Heart left ventricle (tissue), 13 donors: ENCODE measurements around the gene STAU1.

Source experiments
- POLR2A ChIP-seq, 2 donors: fragments of 450-650 bp; IDR thresholded peaks; one replicate each; pipeline ENCODE4 v1.6.1; 2017; ENCODE audit warnings: antibody characterized with exemption in 2 of 2, mild to moderate bottlenecking in 2 of 2, moderate library complexity in 2 of 2
- TF ChIP-seq, protein P1 (sequence below), 12 donors: fragments of 200-600 bp; sonication (generic) in 4 of 12; IDR thresholded peaks; one replicate each; pipeline versions ENCODE4 v1.5.0 to v1.8.0; 2018 to 2022; ENCODE audit warnings: antibody characterized with exemption in 12 of 12, mild to moderate bottlenecking in 5 of 12
- donor health status: ischemic (EF 13 %, LVEDD 7.1; RV severe dilation, severe dysfunction).
- donor health status: DM: no; HTN: yes; CAD: no.
- donor health status: DM: no; HTN: no; CAD: no.
- donor health status: ischemic (EF 25% LVEDD 6.9; RV normal size, moderate dysfunction).
- donor health status: ischemic (EF 25% LVEDD 5.7; RV mildly dilated, moderate dysfunction).
- donor health status: ischemic (EF 35%, LVEDD 5.7; RV mildly dilated, moderate dysfunction).
- donor health status: nonischemic (EF 11% LVEDD 7.7; RV severe dilation, severe dysfunction).
- donor health status: DM: yes; HTN: yes; CAD: no.
- donor health status: PGD.
- donor health status: ischemic (EF 29% LVEDD 5.4; RV normal size, mild dysfunction).
- donor health status: nonischemic (EF 23%, LVEDD 6.1; RV moderate dilation, normal function).

DNA sequence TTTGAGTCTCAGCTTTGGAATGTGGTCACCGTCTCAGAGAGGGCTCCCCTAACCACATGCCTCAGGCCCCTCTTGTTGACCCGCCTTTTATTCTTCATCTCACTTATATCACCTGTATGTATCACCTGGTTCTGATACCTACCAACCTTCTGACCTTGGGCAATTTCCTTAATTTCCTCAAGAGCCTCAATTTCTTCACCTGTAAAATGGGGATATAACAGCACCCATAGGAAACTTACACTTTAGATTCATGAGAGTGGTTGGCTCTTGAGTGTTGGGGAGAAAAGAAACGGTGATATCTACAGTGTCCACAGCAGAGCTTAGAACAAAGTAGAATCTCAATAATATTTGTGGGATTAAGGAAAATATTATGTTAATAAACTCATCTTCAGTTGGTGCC lies 27.1 kb upstream of the STAU1 start:
- TF ChIP-seq, protein P1, sequence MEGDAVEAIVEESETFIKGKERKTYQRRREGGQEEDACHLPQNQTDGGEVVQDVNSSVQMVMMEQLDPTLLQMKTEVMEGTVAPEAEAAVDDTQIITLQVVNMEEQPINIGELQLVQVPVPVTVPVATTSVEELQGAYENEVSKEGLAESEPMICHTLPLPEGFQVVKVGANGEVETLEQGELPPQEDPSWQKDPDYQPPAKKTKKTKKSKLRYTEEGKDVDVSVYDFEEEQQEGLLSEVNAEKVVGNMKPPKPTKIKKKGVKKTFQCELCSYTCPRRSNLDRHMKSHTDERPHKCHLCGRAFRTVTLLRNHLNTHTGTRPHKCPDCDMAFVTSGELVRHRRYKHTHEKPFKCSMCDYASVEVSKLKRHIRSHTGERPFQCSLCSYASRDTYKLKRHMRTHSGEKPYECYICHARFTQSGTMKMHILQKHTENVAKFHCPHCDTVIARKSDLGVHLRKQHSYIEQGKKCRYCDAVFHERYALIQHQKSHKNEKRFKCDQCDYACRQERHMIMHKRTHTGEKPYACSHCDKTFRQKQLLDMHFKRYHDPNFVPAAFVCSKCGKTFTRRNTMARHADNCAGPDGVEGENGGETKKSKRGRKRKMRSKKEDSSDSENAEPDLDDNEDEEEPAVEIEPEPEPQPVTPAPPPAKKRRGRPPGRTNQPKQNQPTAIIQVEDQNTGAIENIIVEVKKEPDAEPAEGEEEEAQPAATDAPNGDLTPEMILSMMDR (IDR thresholded peaks at IDR 0.05), result no peak
- no peak for TF ChIP-seq POLR2A (IDR thresholded peaks at IDR 0.05)
